Endothelial cell of hepatic sinusoid (primary cell): ENCODE results near the gene FOXF2.

Source experiments
- in situ Hi-C: cut with HindIII; loops from 2 replicates; pipeline ENCODE4 v1.10.0; 2017; ENCODE audit warnings: low sequenced_read_pairs

The FOXF2 gene

GRCh38 chr6:1389369-1390132 is at the start of gene FOXF2:
Gene FOXF2 (plus strand): TSS chr6:1389576. CDS start chr6:1389948, 372 bp downstream.
- in situ Hi-C loops = no loop called here

GRCh38 chr6:1346101-1346500 is 43.3 kb upstream of the FOXF2 start:
- in situ Hi-C loops = no loop called here

GRCh38 chr6:1346558-1347091 is 42.8 kb upstream of the FOXF2 start:
- in situ Hi-C loops = no loop called here

GRCh38 chr6:1347161-1347560 is 42.2 kb upstream of the FOXF2 start:
- in situ Hi-C loops = no loop called here

GRCh38 chr6:1348675-1349074 is 40.7 kb upstream of the FOXF2 start:
- in situ Hi-C loops = no loop called here

GRCh38 chr6:1349655-1350054 is 39.7 kb upstream of the FOXF2 start:
- in situ Hi-C loops = loop anchor here (25.0 kb wide), 2 partner anchors 562 to 762 kb away; no protein-coding TSS in a partner anchor

- in situ Hi-C loops = loop anchor here (25.0 kb wide), 2 partner anchors 564 to 764 kb away; no protein-coding TSS in a partner anchor
These were observed 37.9 kb upstream of the FOXF2 start for GRCh38 chr6:1351381-1352008.

GRCh38 chr6:1355068-1355467 is 34.3 kb upstream of the FOXF2 start:
- in situ Hi-C loops = loop anchor here (25.0 kb wide), 2 partner anchors 568 to 768 kb away; no protein-coding TSS in a partner anchor

GRCh38 chr6:1361717-1362116 is 27.7 kb upstream of the FOXF2 start:
- in situ Hi-C loops = loop anchor here (25.0 kb wide), 2 partner anchors 574 to 774 kb away; no protein-coding TSS in a partner anchor

- in situ Hi-C loops = loop anchor here (25.0 kb wide), 2 partner anchors 575 to 775 kb away; no protein-coding TSS in a partner anchor
These were observed 26.7 kb upstream of the FOXF2 start for GRCh38 chr6:1362643-1363042.

- in situ Hi-C loops = loop anchor here (25.0 kb wide), 2 partner anchors 576 to 776 kb away; no protein-coding TSS in a partner anchor
These were observed 26.1 kb upstream of the FOXF2 start for GRCh38 chr6:1363298-1363697.

- in situ Hi-C loops = loop anchor here (25.0 kb wide), 2 partner anchors 577 to 777 kb away; no protein-coding TSS in a partner anchor
These were observed 25.4 kb upstream of the FOXF2 start for GRCh38 chr6:1363729-1364572.

GRCh38 chr6:1364791-1365190 is 24.6 kb upstream of the FOXF2 start:
- in situ Hi-C loops = loop anchor here (25.0 kb wide), 2 partner anchors 577 to 777 kb away; no protein-coding TSS in a partner anchor

GRCh38 chr6:1365686-1366085 is 23.7 kb upstream of the FOXF2 start:
- in situ Hi-C loops = loop anchor here (25.0 kb wide), 2 partner anchors 578 to 778 kb away; no protein-coding TSS in a partner anchor

- in situ Hi-C loops = loop anchor here (25.0 kb wide), 2 partner anchors 580 to 780 kb away; no protein-coding TSS in a partner anchor
These were observed 21.6 kb upstream of the FOXF2 start for GRCh38 chr6:1367771-1368170.

GRCh38 chr6:1368940-1369339 is 20.4 kb upstream of the FOXF2 start:
- in situ Hi-C loops = loop anchor here (25.0 kb wide), 2 partner anchors 582 to 782 kb away; no protein-coding TSS in a partner anchor

GRCh38 chr6:1369695-1370094 is 19.7 kb upstream of the FOXF2 start:
- in situ Hi-C loops = loop anchor here (5.0 to 25.0 kb wide), 4 partner anchors 37 to 782 kb away; no protein-coding TSS in a partner anchor

- in situ Hi-C loops = loop anchor here (5.0 to 25.0 kb wide), 4 partner anchors 40 to 785 kb away; no protein-coding TSS in a partner anchor
These were observed 17.4 kb upstream of the FOXF2 start for GRCh38 chr6:1371933-1372332.

- in situ Hi-C loops = loop anchor here (5.0 to 25.0 kb wide), 4 partner anchors 40 to 785 kb away; no protein-coding TSS in a partner anchor
These were observed 16.7 kb upstream of the FOXF2 start for GRCh38 chr6:1372690-1373089.

- in situ Hi-C loops = no loop called here
These were observed 12.7 kb upstream of the FOXF2 start for GRCh38 chr6:1376653-1377052.
